Measurements from ENCODE around the gene ZBTB43. TPM values are rescaled to one million over a fixed set of nuclear protein-coding genes. Genes with fewer than 3 reads are reported as not detected.
A peak's percentile ranks its signal among the peaks of the same experiment; 100 is the strongest.
"Not testable (repeated sequence)": the region's sequence is repeated elsewhere in the genome, so short reads cannot be mapped to it uniquely, and the experiment has no call there.

ZBTB43 gene
- total and polyA plus RNA-seq, 11 donors, result 10.7 to 42.8 (median 33.7) TPM

DNA sequence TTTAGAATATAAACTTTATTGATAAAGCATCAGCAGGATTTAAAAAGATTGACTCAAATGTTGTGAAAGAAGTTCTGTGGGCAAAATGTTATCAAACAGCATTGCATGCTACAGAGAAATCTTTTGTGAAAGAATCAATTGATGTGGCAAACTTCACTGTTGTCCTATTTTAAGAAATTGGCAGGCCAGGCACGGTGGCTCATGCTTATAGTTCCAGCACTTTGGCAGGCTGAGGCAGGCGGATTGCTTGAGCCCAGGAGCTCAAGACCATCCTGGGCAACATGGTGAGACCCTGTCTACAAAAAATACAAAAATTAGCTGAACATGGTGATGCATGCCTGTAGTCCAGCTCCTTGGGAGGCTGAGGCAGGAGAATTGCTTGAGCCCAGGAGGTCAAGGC is 17.4 kb downstream of the ZBTB43 start:
- peak in 3 of 4 donors; percentile 58 to 71 (median 64) for ATAC-seq
- no peak overlapping the region for H3K4me3 ChIP-seq
- intact Hi-C loops (cut with DNase I), result no loop called here

DNA sequence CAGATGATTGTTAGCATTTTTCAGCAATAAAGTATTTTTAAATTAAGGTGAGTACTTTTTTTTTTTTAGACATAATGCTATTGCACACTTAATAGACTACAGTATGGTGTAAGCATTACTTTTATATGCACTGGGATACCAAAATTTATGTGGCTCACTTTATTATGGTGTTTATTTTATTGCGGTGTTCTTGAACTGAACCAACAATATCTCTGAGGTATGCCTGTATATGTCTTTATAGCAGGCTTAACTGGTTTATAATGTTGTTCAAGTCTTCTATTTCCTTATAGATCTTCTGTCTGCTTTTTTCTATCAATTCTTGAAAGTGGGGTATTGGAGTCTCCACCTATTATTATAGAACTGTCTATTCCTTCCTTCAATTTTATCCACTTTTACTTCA is 18.0 kb downstream of the ZBTB43 start:
- TF ChIP-seq POLR2A (IDR thresholded peaks at IDR 0.05), result no peak
- TF ChIP-seq, protein P1, sequence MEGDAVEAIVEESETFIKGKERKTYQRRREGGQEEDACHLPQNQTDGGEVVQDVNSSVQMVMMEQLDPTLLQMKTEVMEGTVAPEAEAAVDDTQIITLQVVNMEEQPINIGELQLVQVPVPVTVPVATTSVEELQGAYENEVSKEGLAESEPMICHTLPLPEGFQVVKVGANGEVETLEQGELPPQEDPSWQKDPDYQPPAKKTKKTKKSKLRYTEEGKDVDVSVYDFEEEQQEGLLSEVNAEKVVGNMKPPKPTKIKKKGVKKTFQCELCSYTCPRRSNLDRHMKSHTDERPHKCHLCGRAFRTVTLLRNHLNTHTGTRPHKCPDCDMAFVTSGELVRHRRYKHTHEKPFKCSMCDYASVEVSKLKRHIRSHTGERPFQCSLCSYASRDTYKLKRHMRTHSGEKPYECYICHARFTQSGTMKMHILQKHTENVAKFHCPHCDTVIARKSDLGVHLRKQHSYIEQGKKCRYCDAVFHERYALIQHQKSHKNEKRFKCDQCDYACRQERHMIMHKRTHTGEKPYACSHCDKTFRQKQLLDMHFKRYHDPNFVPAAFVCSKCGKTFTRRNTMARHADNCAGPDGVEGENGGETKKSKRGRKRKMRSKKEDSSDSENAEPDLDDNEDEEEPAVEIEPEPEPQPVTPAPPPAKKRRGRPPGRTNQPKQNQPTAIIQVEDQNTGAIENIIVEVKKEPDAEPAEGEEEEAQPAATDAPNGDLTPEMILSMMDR (IDR thresholded peaks at IDR 0.05), result no peak
- no peak for ATAC-seq
- no peak for DNase-seq
- Histone ChIP-seq H3K4me3 (no peak overlapping the region), H3K9me3 (peaks cover 0 to 29% (median 14%) of the 10 kb centered on the region in 12 donors), H3K4me1 (peaks cover 0 to 33% (median 12%) of the 10 kb centered on the region in 12 donors), H3K36me3 (peaks cover 0 to 64% (median 21%) of the 10 kb centered on the region in 9 donors), H3K27ac (peak overlapping the region in 1 of 12 donors; percentile 4), H3K27me3 (no peaks in the 10 kb centered on the region)
- intact Hi-C loops (cut with DNase I), result no loop called here
- WGBS, 4 donors, result 95 to 99% (median 96%) methylated on average over 1 of the region's 1 CpG

More for the DNA sequence above, 17.4 kb downstream of the ZBTB43 start:
- H3K9me3 ChIP-seq, result peaks cover 0 to 34% (median 14%) of the 10 kb centered on the region in 12 donors
- H3K4me1 ChIP-seq, result peaks cover 0 to 34% (median 12%) of the 10 kb centered on the region in 12 donors
- DNase-seq, result peak in 1 of 5 donors; percentile 46
- TF ChIP-seq, protein P1 (IDR thresholded peaks at IDR 0.05), result no peak
- TF ChIP-seq POLR2A (IDR thresholded peaks at IDR 0.05), result no peak
- H3K27me3 ChIP-seq, result no peaks in the 10 kb centered on the region
- WGBS, 4 donors, result 42 to 60% (median 49%) methylated on average over 2 of the region's 2 CpGs
- H3K27ac ChIP-seq, result no peak overlapping the region
- H3K36me3 ChIP-seq, result peaks cover 0 to 66% (median 15%) of the 10 kb centered on the region in 9 donors

DNA sequence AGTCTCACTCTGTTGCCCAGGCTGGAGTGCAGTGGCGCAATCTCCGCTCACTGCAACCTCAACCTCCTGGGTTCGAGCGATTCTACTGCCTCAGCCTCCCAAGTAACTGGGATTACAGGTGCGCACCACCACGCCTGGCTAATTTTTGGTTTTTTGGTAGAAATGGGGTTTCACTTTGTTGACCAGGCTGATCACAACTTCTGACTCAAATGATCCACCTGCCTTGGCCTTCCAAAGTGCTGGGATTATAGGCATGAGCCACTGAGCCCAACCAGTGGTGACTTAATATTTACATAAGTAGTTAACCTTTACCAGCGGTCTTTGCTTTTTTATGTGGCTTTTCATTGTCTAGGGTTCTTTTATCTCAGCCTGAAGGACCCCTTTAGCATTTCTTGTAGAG is 19.2 kb downstream of the ZBTB43 start:
- DNase-seq; H3K4me3 ChIP-seq; ATAC-seq; H3K27ac ChIP-seq; intact Hi-C loops (cut with DNase I); H3K27me3 ChIP-seq: not testable (repeated sequence)
- H3K36me3 ChIP-seq, result peaks cover 0 to 53% (median 16%) of the 10 kb centered on the region in 9 donors
- WGBS, 4 donors, result 95 to 99% (median 98%) methylated on average over 7 of the region's 7 CpGs
- H3K9me3 ChIP-seq, result peaks cover 0 to 17% (median 8%) of the 10 kb centered on the region in 12 donors
- H3K4me1 ChIP-seq, result peaks cover 0 to 36% (median 12%) of the 10 kb centered on the region in 12 donors

DNA sequence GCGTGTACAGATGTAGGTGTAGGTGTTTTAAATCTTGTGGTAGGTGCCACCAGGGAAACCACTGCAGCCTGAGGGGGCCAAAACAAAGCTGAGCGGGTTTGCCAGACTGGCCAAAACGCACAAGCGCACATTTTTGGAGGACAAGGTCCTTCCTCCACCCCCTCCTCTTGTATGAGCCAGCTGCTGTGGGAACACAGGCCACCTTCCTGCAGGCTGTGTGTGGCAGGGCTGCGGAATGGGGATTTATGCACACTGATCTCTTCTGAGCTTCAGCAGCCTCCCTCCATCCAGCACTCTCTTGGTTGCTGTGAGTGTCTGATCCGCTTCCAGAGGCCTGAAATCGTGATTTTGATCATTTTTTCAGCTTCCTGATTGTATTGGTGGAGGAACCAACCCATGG is 22.4 kb downstream of the ZBTB43 start:
- Histone ChIP-seq H3K4me3 (no peak overlapping the region), H3K9me3 (no peaks in the 10 kb centered on the region), H3K4me1 (peaks cover 0 to 31% (median 11%) of the 10 kb centered on the region in 12 donors), H3K27ac (no peak overlapping the region), H3K36me3 (peaks cover 0 to 59% (median 22%) of the 10 kb centered on the region in 9 donors), H3K27me3 (no peaks in the 10 kb centered on the region)
- 83 to 97% (median 94%) methylated on average over 7 of the region's 7 CpGs for WGBS, 4 donors
- DNase-seq (no peak), ATAC-seq (no peak)
- intact Hi-C loops (cut with DNase I), result no loop called here
- TF ChIP-seq, protein P1 (IDR thresholded peaks at IDR 0.05), result no peak
- TF ChIP-seq POLR2A (IDR thresholded peaks at IDR 0.05), result no peak

DNA sequence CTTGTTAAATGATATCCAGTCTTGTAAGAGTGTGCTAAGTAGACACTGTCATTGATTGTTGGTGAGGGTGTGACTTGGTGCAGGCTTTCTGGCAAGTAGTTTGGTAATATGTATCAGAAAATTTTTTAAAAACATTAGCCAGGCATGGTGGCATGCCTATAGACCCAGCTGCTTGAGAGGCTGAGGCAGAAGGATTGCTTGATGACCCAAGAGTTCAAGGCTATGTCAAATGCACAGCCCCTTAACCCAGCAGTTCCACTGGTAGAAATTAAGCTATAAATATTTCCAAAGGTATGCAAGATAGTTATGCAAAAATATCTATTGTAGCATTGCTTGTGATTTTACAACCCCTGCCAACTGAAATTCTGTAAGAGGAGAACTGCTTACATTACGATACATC is 24.2 kb downstream of the ZBTB43 start:
- TF ChIP-seq, protein P1 (IDR thresholded peaks at IDR 0.05), result no peak
- TF ChIP-seq POLR2A (IDR thresholded peaks at IDR 0.05), result no peak
- H3K4me1 ChIP-seq, result peaks cover 0 to 30% (median 16%) of the 10 kb centered on the region in 12 donors
- DNase-seq (no peak), ATAC-seq (no peak)
- H3K27ac ChIP-seq, result no peak overlapping the region
- H3K27me3 ChIP-seq, result no peaks in the 10 kb centered on the region
- H3K4me3 ChIP-seq, result no peak overlapping the region
- intact Hi-C loops (cut with DNase I), result no loop called here
- H3K9me3 ChIP-seq, result no peaks in the 10 kb centered on the region
- peaks cover 0 to 67% (median 40%) of the 10 kb centered on the region in 9 donors for H3K36me3 ChIP-seq
- WGBS, 4 donors, result 60 to 78% (median 65%) methylated on average over 1 of the region's 1 CpG
